MM.1S (cell line): ENCODE data around the gene MAP3K13.

Experiments
- DNase-seq: peaks from one replicate; pipeline ENCODE4 v3.0.0-alpha.2; 2015
- H2AFZ ChIP-seq: fragments of 300-600 bp; sonication (generic); 2 replicates; pipeline ENCODE4 v1.6.0; 2016; ENCODE audit warnings: antibody characterized with exemption, low read length
- H3F3A ChIP-seq: fragments of 300-600 bp; sonication (generic); 2 replicates; pipeline ENCODE4 v1.6.1; 2016; ENCODE audit warnings: mild to moderate bottlenecking, antibody characterized with exemption, low read length, moderate library complexity, mixed read lengths; ENCODE audit not compliant: insufficient read depth
- H3K27ac ChIP-seq: fragments of 300-600 bp; sonication (generic); 2 replicates; pipeline ENCODE4 v1.5.1; 2016; ENCODE audit warnings: mild to moderate bottlenecking, low read length
- H3K27me3 ChIP-seq: fragments of 300-600 bp; sonication (generic); replicated peaks from 2 replicates; pipeline ENCODE4 v1.6.0; 2016; ENCODE audit warnings: low read length; ENCODE audit not compliant: insufficient read depth
- H3K36me3 ChIP-seq: fragments of 300-600 bp; sonication (generic); replicated peaks from 2 replicates; pipeline ENCODE4 v1.6.1; 2016; ENCODE audit warnings: mild to moderate bottlenecking, low read length, mixed read lengths; ENCODE audit not compliant: insufficient read depth
- H3K4me1 ChIP-seq: fragments of 300-600 bp; sonication (generic); 2 replicates; pipeline ENCODE4 v1.6.1; 2016; ENCODE audit warnings: low read length, mixed read lengths
- H3K4me2 ChIP-seq: fragments of 300-600 bp; sonication (generic); 2 replicates; pipeline ENCODE4 v1.6.0; 2016; ENCODE audit warnings: low read depth, low read length
- H3K4me3 ChIP-seq: fragments of 300-600 bp; sonication (generic); 2 replicates; pipeline ENCODE4 v1.5.1; 2016; ENCODE audit warnings: low read length, mixed read lengths
- H3K79me2 ChIP-seq: fragments of 300-600 bp; sonication (generic); 2 replicates; pipeline ENCODE4 v1.6.1; 2016; ENCODE audit warnings: mixed run types, low read length, mixed read lengths
- H3K9ac ChIP-seq: fragments of 300-600 bp; sonication (generic); 2 replicates; pipeline ENCODE4 v1.6.1; 2016; ENCODE audit warnings: low read length, mixed read lengths
- H3K9me2 ChIP-seq: fragments of 300-600 bp; sonication (generic); replicated peaks from 2 replicates; pipeline ENCODE4 v1.6.1; 2016; ENCODE audit warnings: mild to moderate bottlenecking, low read length, mixed read lengths; ENCODE audit not compliant: insufficient read depth
- H3K9me3 ChIP-seq: fragments of 300-600 bp; sonication (generic); replicated peaks from 2 replicates; pipeline ENCODE4 v1.6.1; 2016; ENCODE audit warnings: mild to moderate bottlenecking, low read length, mixed read lengths; ENCODE audit not compliant: insufficient read depth
- H4K20me1 ChIP-seq: fragments of 300-600 bp; sonication (generic); 2 replicates; pipeline ENCODE4 v1.6.1; 2016; ENCODE audit warnings: mild to moderate bottlenecking, low read length, moderate library complexity, mixed read lengths; ENCODE audit not compliant: insufficient read depth
- EZH2 ChIP-seq: fragments of 300-600 bp; sonication (generic); optimal IDR thresholded peaks from 2 replicates; pipeline ENCODE3; 2017; ENCODE audit warnings: low read depth, mild to moderate bottlenecking, antibody characterized with exemption, low read length, mixed read lengths
- EZH2phosphoT487 ChIP-seq: fragments of 300-600 bp; sonication (generic); IDR thresholded peaks from 2 replicates; pipeline ENCODE4 v1.6.1; 2018; ENCODE audit warnings: antibody characterized with exemption, low read length
- TF ChIP-seq, protein P1 (sequence below): fragments of 300-600 bp; sonication (generic); IDR thresholded peaks from 2 replicates; pipeline ENCODE4 v1.5.1; 2016; ENCODE audit warnings: antibody characterized with exemption, low read length, mixed read lengths

MAP3K13 gene

DNA sequence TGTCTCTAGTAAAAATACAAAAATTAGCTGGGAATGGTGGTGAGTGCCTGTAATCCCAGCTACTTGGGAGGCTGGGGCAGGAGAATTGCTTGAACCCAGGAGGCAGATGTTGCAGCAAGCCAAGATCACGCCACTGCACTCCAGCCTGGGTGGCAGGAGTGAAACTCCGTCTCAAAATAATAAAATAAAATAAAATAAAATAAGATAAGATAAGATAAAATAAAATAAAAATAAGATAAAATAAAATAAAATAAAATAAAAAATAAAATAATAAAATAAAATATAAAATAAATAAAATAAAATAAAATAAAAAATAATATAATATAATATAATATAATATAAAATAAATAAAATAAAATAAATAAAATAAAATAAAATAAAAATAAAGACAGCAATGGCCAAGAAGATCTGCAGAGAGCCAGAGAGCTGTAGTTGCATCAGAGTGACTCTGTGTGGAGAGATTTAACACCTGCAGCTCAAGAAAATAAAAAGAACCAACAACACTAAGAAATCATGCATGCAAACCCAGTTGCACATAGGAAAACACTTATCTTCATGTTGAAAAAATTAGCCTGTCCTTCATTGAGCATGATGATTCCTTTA is 163.5 kb downstream of the MAP3K13 start:
- no peak for DNase-seq
- Histone ChIP-seq H3K36me3 (no peaks in the 10 kb centered on the region), H3K27ac (no peak overlapping the region), H3K4me2 (no peak overlapping the region), H3K9me2 (no peaks in the 10 kb centered on the region), H3K4me3 (no peak overlapping the region), H3K4me1 (no peaks in the 10 kb centered on the region), H2AFZ (no peak overlapping the region), H4K20me1 (no peaks in the 10 kb centered on the region), H3K9ac (no peak overlapping the region), H3K27me3 (no peaks in the 10 kb centered on the region), H3K9me3 (no peaks in the 10 kb centered on the region), H3F3A (no peaks in the 10 kb centered on the region), H3K79me2 (no peaks in the 10 kb centered on the region)
- TF ChIP-seq EZH2phosphoT487: no peak
- TF ChIP-seq, protein P1, sequence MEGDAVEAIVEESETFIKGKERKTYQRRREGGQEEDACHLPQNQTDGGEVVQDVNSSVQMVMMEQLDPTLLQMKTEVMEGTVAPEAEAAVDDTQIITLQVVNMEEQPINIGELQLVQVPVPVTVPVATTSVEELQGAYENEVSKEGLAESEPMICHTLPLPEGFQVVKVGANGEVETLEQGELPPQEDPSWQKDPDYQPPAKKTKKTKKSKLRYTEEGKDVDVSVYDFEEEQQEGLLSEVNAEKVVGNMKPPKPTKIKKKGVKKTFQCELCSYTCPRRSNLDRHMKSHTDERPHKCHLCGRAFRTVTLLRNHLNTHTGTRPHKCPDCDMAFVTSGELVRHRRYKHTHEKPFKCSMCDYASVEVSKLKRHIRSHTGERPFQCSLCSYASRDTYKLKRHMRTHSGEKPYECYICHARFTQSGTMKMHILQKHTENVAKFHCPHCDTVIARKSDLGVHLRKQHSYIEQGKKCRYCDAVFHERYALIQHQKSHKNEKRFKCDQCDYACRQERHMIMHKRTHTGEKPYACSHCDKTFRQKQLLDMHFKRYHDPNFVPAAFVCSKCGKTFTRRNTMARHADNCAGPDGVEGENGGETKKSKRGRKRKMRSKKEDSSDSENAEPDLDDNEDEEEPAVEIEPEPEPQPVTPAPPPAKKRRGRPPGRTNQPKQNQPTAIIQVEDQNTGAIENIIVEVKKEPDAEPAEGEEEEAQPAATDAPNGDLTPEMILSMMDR: no peak
- no peak for TF ChIP-seq EZH2

- H3K9ac ChIP-seq: no peak overlapping the region
- no peaks in the 10 kb centered on the region for H3F3A ChIP-seq
- H4K20me1 ChIP-seq: no peaks in the 10 kb centered on the region
- TF ChIP-seq EZH2phosphoT487 (no peak), EZH2 (no peak)
- TF ChIP-seq, protein P1: no peak
- no peaks in the 10 kb centered on the region for H3K4me1 ChIP-seq
- no peaks in the 10 kb centered on the region for H3K9me3 ChIP-seq
- DNase-seq: no peak
- H3K9me2 ChIP-seq: no peaks in the 10 kb centered on the region
- no peaks in the 10 kb centered on the region for H3K27me3 ChIP-seq
- H3K36me3 ChIP-seq: no peaks in the 10 kb centered on the region
- no peak overlapping the region for H3K4me2 ChIP-seq
- no peak overlapping the region for H2AFZ ChIP-seq
- no peaks in the 10 kb centered on the region for H3K79me2 ChIP-seq
- H3K4me3 ChIP-seq: no peak overlapping the region
- H3K27ac ChIP-seq: no peak overlapping the region
Measured at GRCh38 chr3:185527364-185527763, 164.4 kb downstream of the MAP3K13 start.

DNA sequence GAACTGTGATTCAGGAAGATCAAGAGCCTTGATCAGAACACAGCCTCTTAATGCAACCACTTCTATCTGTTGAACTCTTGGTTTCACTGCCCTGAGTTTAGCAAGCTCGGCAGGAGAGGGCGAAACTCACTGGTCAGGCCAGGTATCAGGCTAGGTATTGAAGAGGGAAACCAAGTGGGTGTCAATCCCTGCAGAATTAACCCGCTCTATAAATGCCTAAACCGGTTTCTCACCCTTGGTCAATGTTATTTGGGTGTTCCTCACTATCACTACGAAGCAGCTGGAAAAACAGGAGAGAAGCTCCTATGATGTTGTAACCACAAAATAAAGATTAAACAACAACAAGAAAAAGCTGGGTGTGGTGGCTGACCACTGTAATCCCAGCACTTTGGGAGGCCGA is 165.6 kb downstream of the MAP3K13 start:
- Histone ChIP-seq H3K9me3 (no peaks in the 10 kb centered on the region), H3F3A (no peaks in the 10 kb centered on the region), H3K36me3 (no peaks in the 10 kb centered on the region), H3K27me3 (no peaks in the 10 kb centered on the region), H3K4me2 (no peak overlapping the region), H2AFZ (no peak overlapping the region), H3K4me1 (no peaks in the 10 kb centered on the region), H3K79me2 (no peaks in the 10 kb centered on the region), H3K9ac (no peak overlapping the region), H3K27ac (no peak overlapping the region), H4K20me1 (no peaks in the 10 kb centered on the region), H3K4me3 (no peak overlapping the region), H3K9me2 (no peaks in the 10 kb centered on the region)
- DNase-seq: peak; percentile 39
- TF ChIP-seq EZH2 (no peak), EZH2phosphoT487 (no peak)
- TF ChIP-seq, protein P1: no peak
